ENCODE measurements around the gene PDZRN3.

The PDZRN3 gene

GRCh38 chr3:73655197-73655596, 30.5 kb upstream of the PDZRN3 start:
- no peak for DNase-seq (ENCODE audit: low read depth, low spot score)
- in situ Hi-C loops (cut with HindIII; ENCODE audit: low sequenced_read_pairs), result no loop called here
- H3K4me3 ChIP-seq (ENCODE audit: low read depth, low read length), result no peak overlapping the region
- TF ChIP-seq, protein P1, sequence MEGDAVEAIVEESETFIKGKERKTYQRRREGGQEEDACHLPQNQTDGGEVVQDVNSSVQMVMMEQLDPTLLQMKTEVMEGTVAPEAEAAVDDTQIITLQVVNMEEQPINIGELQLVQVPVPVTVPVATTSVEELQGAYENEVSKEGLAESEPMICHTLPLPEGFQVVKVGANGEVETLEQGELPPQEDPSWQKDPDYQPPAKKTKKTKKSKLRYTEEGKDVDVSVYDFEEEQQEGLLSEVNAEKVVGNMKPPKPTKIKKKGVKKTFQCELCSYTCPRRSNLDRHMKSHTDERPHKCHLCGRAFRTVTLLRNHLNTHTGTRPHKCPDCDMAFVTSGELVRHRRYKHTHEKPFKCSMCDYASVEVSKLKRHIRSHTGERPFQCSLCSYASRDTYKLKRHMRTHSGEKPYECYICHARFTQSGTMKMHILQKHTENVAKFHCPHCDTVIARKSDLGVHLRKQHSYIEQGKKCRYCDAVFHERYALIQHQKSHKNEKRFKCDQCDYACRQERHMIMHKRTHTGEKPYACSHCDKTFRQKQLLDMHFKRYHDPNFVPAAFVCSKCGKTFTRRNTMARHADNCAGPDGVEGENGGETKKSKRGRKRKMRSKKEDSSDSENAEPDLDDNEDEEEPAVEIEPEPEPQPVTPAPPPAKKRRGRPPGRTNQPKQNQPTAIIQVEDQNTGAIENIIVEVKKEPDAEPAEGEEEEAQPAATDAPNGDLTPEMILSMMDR (IDR thresholded peaks at IDR 0.05; ENCODE audit: low read depth, low read length), result no peak

- TF ChIP-seq, protein P1 (IDR thresholded peaks at IDR 0.05; ENCODE audit: low read depth, low read length), result no peak
- no peak overlapping the region for H3K4me3 ChIP-seq (ENCODE audit: low read depth, low read length)
- in situ Hi-C loops (cut with HindIII; ENCODE audit: low sequenced_read_pairs), result no loop called here
- DNase-seq (ENCODE audit: low read depth, low spot score), result peak; percentile 41
Measured at GRCh38 chr3:73653877-73654276, 29.1 kb upstream of the PDZRN3 start.

- no peak for DNase-seq (ENCODE audit: low read depth, low spot score)
- in situ Hi-C loops (cut with HindIII; ENCODE audit: low sequenced_read_pairs), result no loop called here
- H3K4me3 ChIP-seq (ENCODE audit: low read depth, low read length), result no peak overlapping the region
- TF ChIP-seq, protein P1 (IDR thresholded peaks at IDR 0.05; ENCODE audit: low read depth, low read length), result no peak
Measured at GRCh38 chr3:73653351-73653750, 28.6 kb upstream of the PDZRN3 start.

DNA sequence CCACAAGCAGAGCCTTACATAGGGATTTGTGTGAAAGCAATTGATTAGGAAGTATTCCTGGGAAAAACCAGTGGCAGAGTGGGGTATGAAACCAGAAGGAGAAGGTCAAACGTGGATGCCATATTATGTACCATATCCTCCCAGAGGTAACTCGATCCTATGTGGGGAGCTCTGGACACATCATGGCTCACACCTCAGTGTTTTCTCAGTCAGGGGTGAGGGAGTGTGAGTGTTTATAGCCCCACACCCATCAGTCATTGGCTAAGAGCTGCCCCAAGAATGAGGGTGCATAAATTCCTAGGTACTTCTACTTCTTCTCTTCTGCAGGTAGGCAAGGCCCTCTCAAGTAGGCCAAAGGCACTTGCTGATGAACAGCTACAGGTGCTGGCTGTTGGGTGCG, 28.2 kb upstream of the PDZRN3 start:
- DNase-seq (ENCODE audit: low read depth, low spot score), result no peak
- H3K4me3 ChIP-seq (ENCODE audit: low read depth, low read length), result no peak overlapping the region
- in situ Hi-C loops (cut with HindIII; ENCODE audit: low sequenced_read_pairs), result no loop called here
- TF ChIP-seq, protein P1 (IDR thresholded peaks at IDR 0.05; ENCODE audit: low read depth, low read length), result no peak

DNA sequence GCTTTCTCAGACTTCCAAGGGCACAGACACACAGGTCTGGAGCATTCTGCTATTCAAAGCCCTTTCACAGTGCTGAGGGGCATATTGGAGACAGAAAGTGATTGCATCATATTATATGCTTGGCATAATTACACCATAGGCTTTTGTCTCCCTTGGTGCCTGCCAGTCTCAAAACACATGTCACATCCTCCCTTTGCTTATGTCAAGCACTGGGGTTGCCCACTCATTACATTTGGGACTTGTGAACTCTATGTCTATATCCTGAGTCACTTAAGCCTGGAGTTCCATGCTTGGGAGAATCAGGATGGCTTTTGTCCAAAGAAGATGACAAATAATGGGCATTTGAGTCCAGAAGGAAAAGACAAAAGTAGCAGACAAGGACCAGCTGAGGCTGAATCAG, 12.3 kb upstream of the PDZRN3 start:
- DNase-seq (ENCODE audit: low read depth, low spot score), result no peak
- H3K4me3 ChIP-seq (ENCODE audit: low read depth, low read length), result no peak overlapping the region
- in situ Hi-C loops (cut with HindIII; ENCODE audit: low sequenced_read_pairs), result no loop called here
- TF ChIP-seq, protein P1 (IDR thresholded peaks at IDR 0.05; ENCODE audit: low read depth, low read length), result no peak

DNA sequence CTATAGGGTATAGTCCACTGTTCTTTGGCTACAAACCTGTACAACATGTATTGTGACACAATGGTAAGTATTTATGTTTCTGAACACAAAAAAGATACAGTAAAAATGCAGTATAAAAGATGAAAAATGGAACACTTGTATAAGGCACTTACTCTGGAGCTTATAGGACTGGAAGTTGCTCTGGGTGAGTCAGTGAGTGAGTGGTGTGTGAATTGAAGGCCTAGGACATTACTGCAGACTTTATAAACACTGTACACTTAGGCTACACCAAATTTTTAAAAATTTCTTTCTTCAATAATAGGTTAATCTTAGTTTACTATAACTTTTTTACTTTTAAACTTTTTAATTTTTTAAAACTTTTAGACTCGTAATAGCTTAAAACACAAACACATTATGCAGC, 10.5 kb upstream of the PDZRN3 start:
- no peak overlapping the region for H3K4me3 ChIP-seq (ENCODE audit: low read depth, low read length)
- TF ChIP-seq, protein P1 (IDR thresholded peaks at IDR 0.05; ENCODE audit: low read depth, low read length), result no peak
- in situ Hi-C loops (cut with HindIII; ENCODE audit: low sequenced_read_pairs), result no loop called here
- DNase-seq (ENCODE audit: low read depth, low spot score), result no peak

DNA sequence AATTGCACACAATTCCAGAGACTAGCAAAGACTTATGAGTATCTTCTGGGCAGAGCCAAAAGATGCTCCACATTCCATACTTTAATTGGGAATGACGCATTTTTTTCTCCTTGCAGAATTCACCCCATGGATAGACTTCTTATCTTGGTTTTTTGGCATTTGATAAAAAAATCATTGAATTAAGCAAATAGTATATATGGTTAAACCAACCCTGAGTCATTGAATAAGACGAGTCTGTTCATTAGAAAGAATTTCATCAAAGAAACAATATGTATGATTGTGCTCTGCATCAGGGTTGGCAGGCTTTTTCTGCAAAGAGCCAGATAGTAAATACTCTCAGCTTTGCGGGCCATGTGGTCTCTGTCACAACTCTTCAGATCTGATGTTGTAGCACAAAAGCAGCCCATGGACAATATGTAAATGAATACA, 9.2 kb upstream of the PDZRN3 start:
- in situ Hi-C loops (cut with HindIII; ENCODE audit: low sequenced_read_pairs), result no loop called here
- no peak for DNase-seq (ENCODE audit: low read depth, low spot score)
- H3K4me3 ChIP-seq (ENCODE audit: low read depth, low read length), result no peak overlapping the region
- TF ChIP-seq, protein P1 (IDR thresholded peaks at IDR 0.05; ENCODE audit: low read depth, low read length), result no peak
